NCI-H1105 treated with DMSO at 0.1 percent for 48 hours (cell line): ENCODE data around the gene MSMP.
A peak's percentile ranks its signal among the peaks of the same experiment; 100 is the strongest.

ENCODE experiments used
- DNase-seq: peaks from one replicate; lab custom pipeline; 2025; lab: John Stamatoyannopoulos, UW

The MSMP gene

DNA sequence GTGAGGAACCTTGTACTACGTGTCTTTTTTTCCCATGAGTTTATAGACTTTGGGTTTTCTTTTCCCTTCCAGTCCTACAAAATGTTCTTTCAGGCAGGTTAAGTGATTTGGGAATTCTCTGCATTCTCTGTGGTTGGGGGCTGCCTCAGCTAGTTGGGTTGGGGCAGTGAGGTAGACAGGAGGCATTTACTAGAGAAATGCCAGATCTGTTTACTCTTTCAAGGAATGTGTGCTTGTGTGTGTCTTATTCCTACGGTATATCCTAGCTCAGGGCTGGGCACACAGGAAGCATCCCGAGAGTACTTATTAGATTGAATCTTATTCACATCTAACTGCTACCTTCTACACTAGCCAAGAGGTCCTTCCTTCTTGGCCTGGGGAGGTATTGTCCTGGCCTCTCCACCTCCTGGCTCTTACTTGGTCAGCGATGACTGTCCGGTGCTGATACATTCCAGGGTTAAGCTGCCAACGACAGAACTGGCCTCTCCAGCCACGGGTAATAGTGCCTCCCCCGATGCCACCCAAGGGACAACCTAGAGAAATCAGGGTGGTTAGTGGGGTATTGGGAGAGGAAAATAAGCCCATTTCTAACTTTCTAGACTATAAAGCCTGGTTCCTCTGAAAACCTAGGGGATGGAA is 10.1 kb downstream of the MSMP start:
- DNase-seq: no peak

DNA sequence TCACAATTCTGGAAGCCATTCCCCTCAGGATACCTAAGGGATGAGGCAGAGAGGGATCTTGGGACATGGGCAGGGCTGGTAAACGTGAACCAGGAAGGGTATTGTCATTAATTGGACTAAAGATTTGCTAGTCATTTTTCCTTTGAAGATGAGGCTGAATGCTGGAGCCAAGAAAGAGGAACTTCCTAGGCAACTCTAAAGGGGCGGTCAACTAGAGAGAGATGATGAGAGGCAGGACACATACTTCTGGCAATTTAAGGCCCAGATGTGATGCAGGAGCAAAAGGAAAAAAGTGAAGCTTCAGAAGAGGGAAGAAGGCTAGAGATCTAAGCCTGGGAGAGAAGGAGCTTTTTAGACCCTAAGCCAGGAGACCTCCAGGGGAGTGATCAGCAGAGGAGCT is 10.6 kb downstream of the MSMP start:
- DNase-seq: no peak

DNA sequence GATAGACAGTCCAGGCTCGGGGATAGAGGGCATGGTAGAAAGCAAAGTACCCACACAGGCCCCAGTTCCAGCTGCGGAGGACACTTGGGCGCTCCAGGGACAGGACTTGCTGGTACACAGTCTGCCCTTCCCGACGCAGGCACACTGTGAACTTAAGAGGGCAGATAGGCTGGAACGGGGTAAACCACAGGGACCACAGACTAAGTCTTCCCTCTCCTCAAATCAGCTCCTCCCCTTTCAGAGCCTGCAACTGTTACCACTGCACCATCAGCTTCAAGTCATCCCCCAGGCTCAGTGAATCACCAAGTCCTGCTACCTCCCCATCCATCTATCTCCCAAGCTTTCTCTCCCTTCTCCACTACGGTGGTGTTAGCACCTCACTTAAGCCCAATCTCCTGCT is 12.3 kb downstream of the MSMP start:
- no peak for DNase-seq

DNA sequence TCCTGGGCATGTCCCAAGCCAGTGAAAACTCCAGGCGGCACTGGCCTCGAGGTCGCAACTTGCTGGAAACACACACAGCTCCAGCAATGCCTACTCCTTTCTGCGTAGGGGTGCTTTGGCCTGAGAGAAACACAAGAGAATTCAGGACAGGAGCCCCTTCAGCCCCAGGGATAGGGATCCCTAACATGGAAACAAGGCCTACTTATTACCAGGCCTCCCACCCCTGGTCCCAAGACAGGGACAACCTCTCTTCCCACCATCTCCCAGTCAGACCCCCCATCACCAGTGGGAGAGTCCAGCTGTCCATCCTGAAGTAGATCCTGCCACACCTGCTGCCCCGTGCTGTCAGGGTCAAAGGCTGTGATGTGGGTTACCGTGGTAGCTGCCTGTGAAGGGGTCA is 13.8 kb downstream of the MSMP start:
- no peak for DNase-seq

DNA sequence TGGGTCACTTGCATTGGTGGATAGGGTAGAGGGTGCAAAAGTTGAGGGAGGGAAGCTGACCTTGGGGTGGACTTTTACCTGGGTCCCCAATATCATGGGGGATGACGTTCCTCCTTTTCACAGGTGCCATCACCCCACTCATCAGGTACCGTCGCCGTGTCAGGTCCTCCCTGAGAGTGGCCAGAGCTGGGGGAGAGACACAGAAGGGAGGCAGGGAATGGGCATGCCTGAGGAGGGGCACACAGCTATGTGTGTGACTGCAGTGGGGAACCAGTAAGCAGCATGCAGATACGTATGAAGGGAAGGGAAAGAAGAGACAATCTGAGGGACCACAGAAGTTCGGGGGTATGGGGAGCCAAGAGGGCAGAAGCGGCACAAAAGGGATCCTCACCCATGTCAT is 15.2 kb downstream of the MSMP start:
- no peak for DNase-seq

DNA sequence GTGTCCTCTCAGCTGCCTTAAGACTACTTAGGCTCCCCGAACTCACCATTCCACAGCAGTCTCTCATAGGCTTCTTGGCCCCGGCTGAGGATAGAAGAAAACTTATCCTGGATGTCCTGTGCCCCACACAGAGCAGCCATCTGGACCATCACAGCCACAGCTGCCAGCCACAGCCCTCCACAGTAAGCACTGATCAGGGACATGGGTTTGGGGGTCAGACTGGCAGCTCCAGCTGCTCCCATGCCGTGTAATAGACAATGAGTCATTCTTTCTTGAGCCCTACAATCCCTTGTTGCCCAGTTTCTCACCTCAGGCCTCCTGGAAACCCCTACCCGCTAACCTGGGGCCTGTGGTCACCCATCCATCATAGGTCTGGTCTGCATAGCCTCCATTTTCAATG is 15.9 kb downstream of the MSMP start:
- no peak for DNase-seq

DNA sequence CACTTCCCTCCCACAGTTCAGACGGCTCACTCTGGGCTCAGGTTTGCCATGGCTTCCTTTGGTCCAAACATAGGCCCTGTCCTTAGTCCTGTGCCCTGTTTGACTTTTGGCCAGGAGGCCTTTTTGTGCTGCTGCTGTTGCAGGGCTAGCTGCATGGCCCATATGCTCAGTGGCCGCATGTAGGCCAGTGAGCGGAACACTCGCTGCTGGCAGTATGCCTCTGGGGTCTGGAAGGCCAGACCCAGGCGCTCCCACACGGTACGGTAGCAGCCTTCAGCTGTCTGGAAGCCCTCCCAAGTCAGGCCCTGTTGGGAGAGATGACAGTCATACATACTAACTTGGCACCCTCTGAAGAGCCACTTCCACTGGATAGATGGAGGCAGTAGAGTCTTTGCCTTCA is 16.9 kb downstream of the MSMP start:
- DNase-seq: no peak

DNA sequence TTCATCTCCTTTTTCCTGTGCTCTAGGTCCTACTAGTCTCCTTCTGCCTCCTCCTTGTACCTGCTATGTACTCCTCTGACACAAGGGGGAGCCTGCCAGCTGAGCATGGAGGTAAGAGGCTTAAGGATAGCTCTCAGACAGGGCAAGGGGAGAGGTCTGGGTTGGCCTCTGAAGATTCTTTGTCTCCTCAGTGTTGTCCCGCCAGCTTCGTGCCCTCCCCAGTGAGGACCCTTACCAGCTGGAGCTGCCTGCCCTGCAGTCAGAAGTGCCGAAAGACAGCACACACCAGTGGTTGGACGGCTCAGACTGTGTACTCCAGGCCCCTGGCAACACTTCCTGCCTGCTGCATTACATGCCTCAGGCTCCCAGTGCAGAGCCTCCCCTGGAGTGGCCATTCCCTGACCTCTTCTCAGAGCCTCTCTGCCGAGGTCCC is 17.9 kb downstream of the MSMP start:
- peak; percentile 52 for DNase-seq

DNA sequence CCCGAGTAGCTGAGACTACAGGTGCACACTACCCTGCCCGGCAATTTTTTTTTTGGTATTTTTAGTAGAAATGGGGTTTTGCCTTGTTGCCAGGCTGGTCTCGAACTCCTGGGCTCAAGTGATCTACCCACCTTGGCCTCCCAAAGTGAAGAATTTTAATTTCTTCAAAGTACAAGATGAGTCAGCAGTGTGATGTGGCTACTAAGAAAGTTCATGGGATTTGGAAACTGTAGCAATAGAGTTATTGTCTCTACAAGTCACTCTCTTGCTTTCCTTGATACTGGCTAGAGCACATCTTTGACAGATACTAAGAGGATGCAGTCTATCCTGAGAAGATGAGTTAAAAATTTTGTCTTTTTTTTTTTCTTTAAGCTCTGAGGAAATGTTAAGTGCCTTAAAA is 20.0 kb downstream of the MSMP start:
- no peak for DNase-seq

DNA sequence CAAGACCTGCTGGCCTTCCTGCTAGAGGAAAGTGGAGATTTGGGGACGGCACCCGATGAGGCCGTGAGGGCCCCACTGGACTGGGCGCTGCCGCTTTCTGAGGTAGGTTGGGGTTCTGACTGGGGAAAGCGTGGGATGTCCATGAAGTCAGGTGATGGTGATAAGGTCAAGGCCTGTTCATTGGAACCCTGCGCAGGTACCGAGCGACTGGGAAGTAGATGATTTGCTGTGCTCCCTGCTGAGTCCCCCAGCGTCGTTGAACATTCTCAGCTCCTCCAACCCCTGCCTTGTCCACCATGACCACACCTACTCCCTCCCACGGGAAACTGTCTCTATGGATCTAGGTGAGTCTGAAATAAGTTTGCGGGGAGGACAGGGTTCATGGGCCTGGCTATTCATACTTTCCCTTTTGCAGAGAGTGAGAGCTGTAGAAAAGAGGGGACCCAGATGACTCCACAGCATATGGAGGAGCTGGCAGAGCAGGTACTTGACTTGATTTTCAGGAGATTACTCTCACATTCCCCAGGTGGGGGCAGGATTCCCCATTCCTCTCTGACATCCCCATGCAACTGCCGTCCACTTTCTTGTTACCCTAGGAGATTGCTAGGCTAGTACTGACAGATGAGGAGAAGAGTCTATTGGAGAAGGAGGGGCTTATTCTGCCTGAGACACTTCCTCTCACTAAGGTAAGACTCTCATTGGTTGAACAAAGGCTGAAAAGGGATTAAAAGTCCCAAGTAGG is 21.1 kb downstream of the MSMP start:
- peak; percentile 60 for DNase-seq

DNA sequence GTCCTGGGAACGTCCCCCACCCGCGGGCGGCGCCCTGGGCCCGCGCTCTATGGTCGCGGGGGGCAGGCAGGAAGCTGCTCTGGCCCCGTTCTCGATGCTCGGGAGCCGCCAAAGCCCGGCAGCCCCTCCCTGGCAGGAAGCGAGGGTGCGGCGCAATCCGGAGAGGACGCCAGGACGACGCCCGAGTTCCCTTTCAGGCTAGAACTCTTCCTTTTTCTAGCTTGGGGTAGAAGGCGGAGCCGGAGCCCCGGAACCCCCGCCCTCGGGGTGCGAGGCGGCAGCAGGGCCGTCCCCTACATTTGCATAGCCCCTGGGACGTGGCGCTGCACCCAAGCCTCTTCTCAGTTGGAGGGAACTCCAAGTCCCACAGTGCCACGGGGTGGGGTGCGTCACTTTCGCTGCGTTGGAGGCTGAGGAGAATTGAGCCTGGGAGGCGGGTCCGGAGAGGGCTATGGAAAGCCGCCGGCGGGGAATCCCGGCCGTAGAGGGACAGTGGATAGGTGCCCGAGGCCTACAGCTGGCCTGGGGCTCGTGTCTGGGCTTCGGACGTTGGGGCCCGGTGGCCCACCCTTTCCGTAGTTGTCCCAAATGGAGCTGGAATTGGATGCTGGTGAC is 21.8 kb downstream of the MSMP start, which contains the start of the genes CREB3 and TLN1:
Gene CREB3 (plus strand): TSS at position 482 of the 615 bp plus-strand sequence. CDS start 107 bp downstream, at position 589.
Gene TLN1 (minus strand): TSS at position 11 of the 615 bp plus-strand sequence. CDS start 6,501 bp downstream, outside the sequence.
- DNase-seq: peak; percentile 96

DNA sequence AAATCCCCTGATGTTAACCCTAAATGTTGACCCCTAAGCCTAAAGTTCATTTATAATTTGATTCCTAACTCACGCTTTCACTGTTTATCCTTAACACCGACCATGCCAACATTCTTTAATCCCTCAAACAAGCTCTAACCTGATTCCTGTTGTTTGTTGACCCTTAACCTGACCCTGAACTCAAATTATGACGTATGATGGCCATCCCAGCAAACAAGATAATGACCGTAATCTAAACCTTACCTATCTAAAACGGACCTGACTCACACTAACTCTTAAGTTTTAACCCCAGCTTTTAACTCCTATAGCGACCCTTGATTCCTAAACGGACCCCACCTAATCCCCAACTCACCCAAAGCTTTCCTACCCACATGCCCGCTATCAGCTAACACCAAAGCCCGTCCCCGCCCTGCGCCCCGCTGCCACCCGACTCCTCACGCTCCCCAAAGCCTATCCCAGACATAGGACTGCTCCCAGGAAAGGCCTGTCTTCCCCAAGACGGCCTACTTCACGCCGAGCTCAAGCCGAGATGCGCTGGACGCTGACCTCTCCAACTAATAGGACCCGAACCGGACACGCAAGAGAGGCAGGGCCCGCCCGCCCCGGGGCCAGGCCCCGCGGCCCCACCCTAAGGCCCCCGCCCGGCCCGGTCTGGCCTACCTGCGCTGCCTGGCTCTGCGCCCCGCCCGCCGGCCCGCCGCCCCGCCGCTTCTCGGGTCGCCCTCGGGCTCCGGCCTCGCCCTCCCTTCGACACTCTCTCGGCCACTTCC is 22.5 kb downstream of the MSMP start:
- no peak for DNase-seq

DNA sequence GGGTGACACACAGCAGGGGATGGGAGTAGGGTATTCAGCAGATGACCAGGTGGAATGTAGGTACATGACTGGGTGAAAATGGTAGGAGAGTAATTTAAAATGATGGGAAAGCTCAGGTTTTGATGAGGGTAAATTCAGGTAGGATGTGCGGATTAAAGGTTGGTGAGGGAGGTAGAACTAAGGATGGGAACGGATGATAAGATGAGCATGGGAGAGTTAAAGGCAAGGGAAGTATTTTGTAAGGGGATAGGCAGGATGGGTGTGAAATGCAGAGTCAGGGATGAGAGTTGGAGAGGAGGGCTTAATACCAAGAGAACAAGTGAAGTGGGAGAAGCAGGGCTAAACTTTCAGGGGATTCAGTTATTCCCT is 23.6 kb downstream of the MSMP start:
- no peak for DNase-seq

DNA sequence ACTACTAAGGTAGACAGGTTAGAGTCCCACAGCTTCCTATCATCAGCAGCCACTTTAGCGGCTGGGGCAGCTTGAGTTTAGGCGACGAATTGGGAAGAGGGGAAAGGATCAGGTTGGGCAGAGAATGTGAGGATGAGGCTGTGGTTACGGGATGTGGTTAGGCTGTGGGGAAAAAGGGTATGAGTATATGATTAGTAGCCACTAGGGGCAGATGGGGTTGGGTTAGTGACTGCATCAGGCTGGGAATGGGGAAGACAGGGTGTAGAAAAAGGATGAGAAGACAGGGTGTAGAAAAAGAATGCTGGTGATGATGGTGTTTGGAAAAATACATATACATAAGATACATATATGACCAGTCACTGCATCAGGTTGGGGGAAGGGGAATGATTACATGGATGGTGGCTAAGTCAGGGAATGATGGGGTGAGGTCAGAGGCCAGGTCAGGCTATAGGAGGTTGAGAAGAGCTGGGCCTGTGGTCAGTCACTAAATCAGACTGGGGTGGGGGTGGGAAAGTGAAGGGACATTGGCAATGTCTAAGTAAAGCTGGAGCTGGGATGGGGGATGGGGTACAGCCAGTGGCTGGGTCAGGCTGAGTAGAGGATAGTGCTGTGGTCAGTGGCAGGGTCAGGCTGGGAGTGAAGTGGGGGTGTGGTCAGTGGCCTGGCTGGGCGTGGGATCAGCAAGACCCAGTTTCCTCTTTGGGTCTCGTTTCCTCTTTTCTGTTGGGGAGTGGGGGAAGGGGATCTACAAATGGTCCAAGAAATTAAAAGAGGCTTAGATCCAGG is 24.2 kb downstream of the MSMP start:
- peak; percentile 4 for DNase-seq

DNA sequence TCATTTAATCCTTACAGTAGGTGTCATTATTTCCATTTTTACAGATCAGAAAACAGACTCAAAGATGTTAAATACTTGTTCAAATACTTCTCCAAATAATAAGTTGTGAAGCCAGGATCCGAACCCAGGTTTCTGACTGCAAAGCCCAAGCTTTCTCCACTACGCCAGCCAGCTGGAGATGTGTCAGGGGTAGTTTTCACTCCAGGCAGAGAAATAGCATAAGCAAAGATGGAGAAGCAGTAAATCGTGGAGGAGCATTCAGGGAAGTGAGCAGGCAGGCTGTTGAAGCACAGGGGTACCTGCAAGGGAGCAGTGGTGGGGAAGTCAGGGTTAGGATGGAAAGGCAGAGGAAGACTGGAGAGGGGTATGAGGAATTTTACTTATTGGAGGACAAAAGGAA is 25.0 kb downstream of the MSMP start:
- DNase-seq: no peak

DNA sequence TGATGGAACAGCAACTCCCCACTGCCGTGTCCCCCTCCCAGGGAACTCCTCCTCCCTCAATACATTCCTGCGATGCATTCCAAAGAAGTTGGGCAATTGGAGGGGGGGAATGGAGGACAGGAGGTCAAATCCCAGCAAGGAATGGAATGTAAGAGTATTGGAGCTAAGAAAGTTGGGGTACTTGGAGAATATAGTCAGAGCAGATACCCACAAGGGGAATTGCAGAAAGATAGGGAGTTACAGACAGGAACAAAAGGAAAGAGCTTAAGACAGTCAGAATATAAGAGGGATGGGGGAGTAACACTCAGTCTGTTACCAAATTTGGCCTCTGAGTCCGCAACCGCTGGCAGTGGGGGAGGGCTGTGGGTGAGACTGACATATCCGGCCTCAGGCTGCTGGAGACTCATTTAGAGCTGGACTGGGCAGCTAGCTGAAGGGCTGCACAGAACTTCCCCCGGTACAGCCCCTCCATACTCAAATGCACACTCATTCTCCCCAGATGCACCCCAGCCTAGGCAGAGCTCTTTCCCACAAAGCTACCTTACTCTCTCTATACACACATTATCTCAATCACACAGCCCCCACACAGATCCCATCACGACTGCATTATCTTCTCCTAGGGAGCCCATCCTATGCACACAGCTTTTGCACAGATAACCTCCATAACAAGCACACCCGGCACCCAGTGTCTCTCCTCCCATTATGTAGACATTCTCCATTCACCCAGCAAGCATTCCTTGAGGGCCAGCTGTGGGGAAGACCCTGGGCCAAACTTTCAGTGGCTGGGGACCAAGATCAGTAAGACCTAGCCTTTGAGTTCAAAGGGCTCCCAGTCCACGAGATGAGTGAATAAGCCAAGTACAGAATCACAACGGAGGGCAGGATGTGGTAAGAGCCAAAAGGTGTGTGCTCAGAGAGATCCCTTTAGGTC is 25.8 kb downstream of the MSMP start:
- DNase-seq: no peak

DNA sequence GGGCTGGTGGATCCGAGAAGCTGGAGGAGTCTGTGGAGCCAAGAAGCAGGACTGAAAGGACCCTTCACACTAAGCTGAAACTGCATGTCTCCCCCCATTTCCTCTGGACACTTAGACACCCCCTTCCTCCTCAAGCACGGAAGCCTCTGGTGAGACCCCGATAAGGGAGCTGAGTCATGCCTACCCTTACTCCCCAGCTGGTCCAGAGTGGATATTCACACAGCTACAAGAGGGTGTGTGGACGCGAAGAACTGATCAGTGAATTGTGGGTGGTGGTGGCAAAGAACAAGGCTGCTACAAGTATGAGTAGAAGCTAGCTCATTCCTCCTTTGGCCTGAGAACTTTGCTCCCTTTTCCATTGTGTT is 26.4 kb downstream of the MSMP start:
- no peak for DNase-seq

DNA sequence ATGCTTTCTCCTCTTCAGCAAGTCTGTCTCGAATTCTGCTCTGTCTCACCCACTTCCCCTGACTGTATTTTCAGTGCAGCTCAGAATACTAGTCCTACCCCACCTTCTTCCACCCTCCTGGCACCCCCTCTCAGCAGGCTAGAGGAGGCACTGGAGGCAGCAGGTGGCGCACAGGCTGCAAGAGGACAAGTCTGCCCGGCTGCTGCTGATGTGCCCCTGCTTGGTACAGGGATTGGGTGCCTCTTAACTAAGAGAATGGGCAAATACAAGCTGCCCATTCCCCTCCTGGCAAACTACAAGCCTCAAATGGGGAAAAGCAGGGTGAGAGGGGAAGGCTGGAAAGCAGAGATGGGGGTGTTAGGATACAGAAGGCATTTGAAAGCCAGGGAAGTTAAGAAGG is 27.1 kb downstream of the MSMP start:
- no peak for DNase-seq

DNA sequence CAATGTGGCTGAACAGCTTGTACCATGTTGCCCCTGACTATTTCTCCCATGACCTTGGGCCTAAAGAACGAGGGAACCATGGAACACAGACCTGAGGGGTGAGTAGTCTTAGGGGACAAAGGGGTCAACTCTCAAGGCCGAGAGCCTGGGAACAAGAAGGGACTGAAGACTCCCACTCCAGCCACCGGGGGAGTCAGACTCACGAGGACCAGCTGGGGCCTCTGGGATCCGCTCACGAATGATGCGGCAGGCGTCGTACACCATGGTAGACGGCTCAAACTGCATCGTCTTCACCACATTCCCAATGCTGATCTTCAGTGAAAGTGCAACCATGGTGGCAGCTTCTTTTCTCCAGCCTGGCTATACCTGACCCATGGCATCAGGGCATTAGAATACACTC is 28.7 kb downstream of the MSMP start:
- DNase-seq: no peak

DNA sequence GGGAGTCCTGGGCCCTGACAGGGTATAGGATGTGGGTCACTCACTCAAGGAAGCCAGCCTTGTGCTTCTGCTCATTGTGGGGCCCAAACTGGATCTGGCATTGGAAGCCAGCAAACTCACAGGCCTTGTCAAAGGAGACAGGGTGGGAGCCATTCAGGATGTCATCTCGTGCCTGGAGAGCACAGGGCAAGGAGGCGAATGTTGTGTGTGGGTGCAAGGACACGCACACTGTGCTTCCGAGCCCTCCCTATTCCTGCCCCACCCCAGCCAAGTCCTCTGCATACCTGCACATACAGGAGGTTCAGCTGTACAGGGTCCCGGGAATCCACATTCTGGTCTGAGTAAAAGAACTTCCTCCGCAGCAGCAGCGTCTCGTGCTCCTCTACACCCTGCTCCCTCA is 30.2 kb downstream of the MSMP start:
- no peak for DNase-seq

DNA sequence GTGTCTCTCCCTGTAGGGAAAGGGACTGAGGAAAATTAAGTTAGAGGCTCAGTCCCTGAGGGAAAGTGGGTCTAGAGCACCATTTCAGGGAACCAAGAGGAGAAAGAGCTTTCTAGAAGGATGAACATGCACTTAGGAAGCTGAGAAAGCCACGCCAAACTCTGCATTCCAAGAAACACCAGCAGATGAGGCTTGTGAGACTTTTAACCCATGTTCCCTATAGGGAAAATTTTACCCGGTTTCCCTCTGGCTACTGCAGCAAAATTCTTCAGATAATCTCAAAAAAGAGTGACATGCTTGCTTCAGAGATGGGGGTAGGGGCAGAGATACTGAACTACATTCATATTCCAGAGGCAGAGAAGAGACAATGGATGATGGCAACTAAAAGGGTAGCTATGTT is 30.6 kb downstream of the MSMP start:
- DNase-seq: no peak
